ENCODE measurements around the gene GNG2. TPM values are rescaled to one million over a fixed set of nuclear protein-coding genes. Genes with fewer than 3 reads are reported as not detected.

GNG2 gene
- total and polyA plus RNA-seq, 2 of the 8 experiments (the other 6 are each of a cell fraction or from before 2014, with no cell fraction given), result 8.2 to 17.9 TPM

- TF ChIP-seq GABPA (IDR thresholded peaks at IDR 0.05; ENCODE audit: borderline replicate concordance, insufficient read depth, low read length) (no peak), YY1 (IDR thresholded peaks at IDR 0.05; ENCODE audit: low read depth, low read length) (no peak), KDM5A (IDR thresholded peaks at IDR 0.05; ENCODE audit: low read length) (no peak), TCF12 (IDR thresholded peaks at IDR 0.05; ENCODE audit: low read depth, low read length) (no peak), BCL11A (IDR thresholded peaks at IDR 0.05; ENCODE audit: low read depth in 2 of 2, low read length in 2 of 2) (no peak), TEAD4 (IDR thresholded peaks at IDR 0.05; ENCODE audit: low read depth, low read length) (no peak)
These were observed 142.9 kb downstream of the GNG2 start (continued) for GRCh38 chr14:52003324-52003723.
